Stimulated activated CD4-positive, alpha-beta T cell treated with anti-CD3 and anti-CD28 coated beads, Interleukin-12 subunit alpha, Interleukin-12 subunit beta, amount 100 ng/mL, for 24 hours (primary cell): ENCODE measurements around the gene RSKR.
"Not testable (repeated sequence)": the region's sequence is repeated elsewhere in the genome, so short reads cannot be mapped to it uniquely, and the experiment has no call there.

Experiments used
- DNase-seq, 2 experiments: peaks; one replicate each; pipeline ENCODE4 v3.0.0-alpha.2; 2020; ENCODE audit warnings: low read depth in 2 of 2

The RSKR gene

GRCh38 chr17:28623696-28624095 lies 9.7 kb upstream of the RSKR start:
- no peak for DNase-seq

- DNase-seq, result no peak
These were observed 8.2 kb upstream of the RSKR start for GRCh38 chr17:28622186-28622585.

GRCh38 chr17:28620010-28620409 lies 6.0 kb upstream of the RSKR start:
- DNase-seq, result no peak

GRCh38 chr17:28618464-28618863 lies 4.5 kb upstream of the RSKR start:
- DNase-seq, result no peak

- no peak for DNase-seq
These were observed 2.3 kb upstream of the RSKR start for GRCh38 chr17:28616281-28616680.

- DNase-seq, result no peak
These were observed 1.4 kb upstream of the RSKR start for GRCh38 chr17:28615260-28615940.

GRCh38 chr17:28612936-28613872 lies 781 bp downstream of the RSKR start:
- peak in 1 of 2 experiments; percentile 8 for DNase-seq

- no peak for DNase-seq
These were observed 1.5 kb downstream of the RSKR start for GRCh38 chr17:28612531-28612930.

GRCh38 chr17:28610376-28610775 lies 3.6 kb downstream of the RSKR start:
- DNase-seq, result no peak

- DNase-seq, result not testable (repeated sequence)
These were observed 10.0 kb downstream of the RSKR start for GRCh38 chr17:28604031-28604430.

GRCh38 chr17:28599311-28600184 lies 14.4 kb downstream of the RSKR start:
- DNase-seq, result peak; percentile 27 to 59

- peak; percentile 88 to 89 for DNase-seq
These were observed 15.1 kb downstream of the RSKR start, which contains the start of gene SPAG5 for GRCh38 chr17:28598799-28599310. Gene SPAG5 (minus strand): TSS chr17:28599025. CDS start chr17:28598946, 79 bp downstream.

GRCh38 chr17:28598389-28598788 lies 15.6 kb downstream of the RSKR start:
- DNase-seq, result no peak

- DNase-seq, result no peak
These were observed 16.2 kb downstream of the RSKR start for GRCh38 chr17:28597606-28598383.

GRCh38 chr17:28592260-28592659 lies 21.7 kb downstream of the RSKR start:
- no peak for DNase-seq

- no peak for DNase-seq
These were observed 28.1 kb downstream of the RSKR start for GRCh38 chr17:28585851-28586250.

GRCh38 chr17:28584434-28584833 lies 29.6 kb downstream of the RSKR start:
- no peak for DNase-seq

- DNase-seq, result no peak
These were observed 31.5 kb downstream of the RSKR start for GRCh38 chr17:28582513-28582912.

- no peak for DNase-seq
These were observed 33.0 kb downstream of the RSKR start for GRCh38 chr17:28580959-28581358.

- DNase-seq, result no peak
These were observed 34.5 kb downstream of the RSKR start for GRCh38 chr17:28579526-28579925.
